8988T (cell line): ENCODE results near the gene GOLGA6L7.
"Not testable (repeated sequence)": the region's sequence is repeated elsewhere in the genome, so short reads cannot be mapped to it uniquely, and the experiment has no call there.

Source experiments
- DNase-seq: peaks from one replicate; pipeline ENCODE4 v3.0.0; 2011

The GOLGA6L7 gene

GRCh38 chr15:28881600-28881999 is 33.2 kb upstream of the GOLGA6L7 start:
- DNase-seq: no peak

GRCh38 chr15:28881170-28881569 is 32.7 kb upstream of the GOLGA6L7 start:
- DNase-seq: no peak

GRCh38 chr15:28880680-28881079 is 32.2 kb upstream of the GOLGA6L7 start:
- no peak for DNase-seq

- DNase-seq: no peak
These were observed 31.1 kb upstream of the GOLGA6L7 start for GRCh38 chr15:28879551-28879950.

GRCh38 chr15:28878209-28878608 is 29.8 kb upstream of the GOLGA6L7 start:
- DNase-seq: no peak

- no peak for DNase-seq
These were observed 28.4 kb upstream of the GOLGA6L7 start for GRCh38 chr15:28876845-28877185.

- no peak for DNase-seq
These were observed 27.8 kb upstream of the GOLGA6L7 start for GRCh38 chr15:28876131-28876844.

GRCh38 chr15:28875461-28876000 is 27.1 kb upstream of the GOLGA6L7 start:
- DNase-seq: no peak

GRCh38 chr15:28873585-28874190 is 25.2 kb upstream of the GOLGA6L7 start:
- DNase-seq: no peak

GRCh38 chr15:28873006-28873405 is 24.6 kb upstream of the GOLGA6L7 start:
- no peak for DNase-seq

- no peak for DNase-seq
These were observed 22.7 kb upstream of the GOLGA6L7 start for GRCh38 chr15:28871168-28871567.

GRCh38 chr15:28868744-28869345 is 20.4 kb upstream of the GOLGA6L7 start:
- no peak for DNase-seq

GRCh38 chr15:28861589-28862293 is 13.3 kb upstream of the GOLGA6L7 start:
- DNase-seq: not testable (repeated sequence)

- DNase-seq: no peak
These were observed 12.6 kb upstream of the GOLGA6L7 start for GRCh38 chr15:28861031-28861534.

GRCh38 chr15:28854578-28854977 is 6.1 kb upstream of the GOLGA6L7 start:
- not testable (repeated sequence) for DNase-seq

GRCh38 chr15:28853654-28854053 is 5.2 kb upstream of the GOLGA6L7 start:
- DNase-seq: not testable (repeated sequence)

GRCh38 chr15:28849766-28850165 is 1.3 kb upstream of the GOLGA6L7 start:
- not testable (repeated sequence) for DNase-seq

- DNase-seq: not testable (repeated sequence)
These were observed 827 bp upstream of the GOLGA6L7 start for GRCh38 chr15:28849271-28849670.

GRCh38 chr15:28847959-28848358 is 485 bp downstream of the GOLGA6L7 start:
- not testable (repeated sequence) for DNase-seq

- DNase-seq: not testable (repeated sequence)
These were observed 1.2 kb downstream of the GOLGA6L7 start for GRCh38 chr15:28847247-28847646.

- DNase-seq: not testable (repeated sequence)
These were observed 4.3 kb downstream of the GOLGA6L7 start for GRCh38 chr15:28844147-28844546.

GRCh38 chr15:28843520-28843919 is 4.9 kb downstream of the GOLGA6L7 start:
- not testable (repeated sequence) for DNase-seq

- not testable (repeated sequence) for DNase-seq
These were observed 6.2 kb downstream of the GOLGA6L7 start for GRCh38 chr15:28842210-28842609.
